A375 (cell line): ENCODE results near the gene CCNH. TPM values are rescaled to one million over a fixed set of nuclear protein-coding genes. Genes with fewer than 3 reads are reported as not detected.

ENCODE experiments used
- small RNA-seq: library from RNA; depleted of rRNA; stranded (forward); fragments of <200 nt; gene quantifications from one replicate; pipeline ENCODE3, GENCODE V24; 2014
- total RNA-seq: library from RNA; depleted of rRNA; stranded (reverse); fragments of >200 nt; shearing (Covaris generic); gene quantifications from 2 replicates; pipeline ENCODE4 v1.2.3, GENCODE V29; 2014; rRNA removed

CCNH gene
- 111 and 137 TPM in 2 replicates for total RNA-seq

DNA sequence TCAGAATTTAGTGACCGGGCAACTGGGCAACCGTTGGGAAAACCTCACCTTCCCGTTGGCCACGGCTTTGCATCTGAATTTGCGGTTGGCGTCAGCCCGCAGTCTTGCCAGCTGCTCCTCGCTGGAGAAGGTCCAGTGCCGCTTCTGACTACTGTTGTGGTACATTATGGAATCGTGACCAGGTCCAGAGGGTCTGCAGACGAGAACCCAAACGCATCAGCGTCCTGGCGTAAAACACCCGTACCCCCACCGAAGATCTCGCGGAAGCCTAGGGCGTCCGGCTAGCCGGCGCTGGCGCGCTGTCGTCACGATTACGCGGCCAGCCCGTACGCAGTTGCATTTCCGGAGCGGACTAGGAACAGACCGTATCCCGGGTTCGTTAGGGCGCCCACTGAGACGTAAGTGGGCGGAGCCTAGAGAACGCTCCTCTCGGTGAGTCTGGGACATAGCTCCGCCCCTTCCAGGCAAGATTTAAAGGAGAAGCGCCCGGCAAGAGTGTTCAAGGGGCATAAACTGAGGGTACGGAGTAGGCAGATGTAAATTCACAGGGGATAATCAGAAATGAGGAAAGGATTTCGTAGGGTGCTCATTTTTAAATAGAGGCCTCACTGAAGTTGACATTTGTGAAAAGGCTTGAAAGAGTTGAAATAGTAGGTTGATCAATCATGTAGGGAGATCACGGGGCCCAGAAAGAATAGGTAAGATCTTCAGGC, at the start of gene CCNH:
Gene CCNH, minus strand, starts transcription at position 301 of the 713 bp plus-strand sequence. Its CDS starts 136 bp downstream, at position 165.

Small RNA genes within 50 kb of the gene (small RNA-seq; reads per million reads assigned to genes)
- gene RNU6-727P = not detected

Other genes with a start within 250 kb of the CCNH start
- gene RASA1, start 145.0 kb downstream of the CCNH start, total RNA-seq = 31.6 and 32.6 TPM in 2 replicates